Transverse colon (tissue), 4 donors: ENCODE data around the gene PDZD8. TPM values are rescaled to one million over a fixed set of nuclear protein-coding genes. Genes with fewer than 3 reads are reported as not detected.

Experiments used
- DNase-seq: peaks from one replicate; pipeline ENCODE4 v3.0.0-alpha.2; 2019
- H3K27ac ChIP-seq, 4 donors: fragments of 200-600 bp; sonication (generic); 2 replicates each; pipeline ENCODE4 v1.5.1; 2016 to 2018; ENCODE audit warnings: inconsistent platforms in 4 of 4
- H3K27me3 ChIP-seq: fragments of 200-600 bp; sonication (generic); 2 replicates; pipeline ENCODE4 v1.5.1; 2017; ENCODE audit warnings: inconsistent platforms
- H3K36me3 ChIP-seq, 4 donors: fragments of 200-600 bp; sonication (generic); 2 replicates each; pipeline ENCODE4 v1.5.1; 2017 to 2019; ENCODE audit warnings: inconsistent platforms in 4 of 4
- H3K4me1 ChIP-seq, 4 donors: fragments of 200-600 bp; sonication (generic); 2 replicates each; pipeline ENCODE4 v1.5.1; 2017 to 2020; ENCODE audit warnings: inconsistent platforms in 4 of 4
- H3K4me3 ChIP-seq, 4 donors: fragments of 200-600 bp; sonication (generic); 1 replicate in 1 of 4; 2 replicates in 3 of 4; pipeline versions ENCODE4 v1.5.1 to v1.6.1; 2017 to 2019; ENCODE audit warnings: inconsistent platforms in 4 of 4
- H3K9me3 ChIP-seq, 2 donors: fragments of 200-600 bp; sonication (generic); 2 replicates each; pipeline ENCODE4 v1.5.1; 2017 to 2019; ENCODE audit warnings: inconsistent platforms in 2 of 2
- CTCF ChIP-seq, 5 experiments: fragments of 200-600 bp in 3 of 5; fragments of 450-650 bp in 2 of 5; sonication (generic) in 3 of 5; IDR thresholded peaks; 1 replicate in 2 of 5; 2 replicates in 3 of 5; pipeline ENCODE4 v1.5.1; 2016 to 2017; ENCODE audit warnings: antibody characterized with exemption in 5 of 5, inconsistent platforms in 3 of 5, mild to moderate bottlenecking in 2 of 5, moderate library complexity in 1 of 5
- EP300 ChIP-seq: sonication (generic); formaldehyde crosslinking; IDR thresholded peaks from one replicate; pipeline ENCODE4 v1.6.1; 2017; ENCODE audit warnings: antibody characterized with exemption, low read depth
- POLR2A ChIP-seq: fragments of 450-650 bp; IDR thresholded peaks from one replicate; pipeline ENCODE4 v1.6.1; 2016; ENCODE audit warnings: antibody characterized with exemption, mild to moderate bottlenecking, moderate library complexity
- POLR2AphosphoS5 ChIP-seq, 3 donors: sonication (generic); formaldehyde crosslinking; IDR thresholded peaks; one replicate each; pipeline ENCODE4 v1.6.1; 2016; ENCODE audit warnings: antibody characterized with exemption in 3 of 3
- WGBS, 2 donors: methylation state at CpG; one replicate each; pipeline ENCODE4 v1.1.5; 2018; ENCODE audit warnings: low coverage in 1 of 2; 5-methylcytosine and 5-hydroxymethylcytosine counted together
- in situ Hi-C, 4 donors: fragments of 200-750 bp; cut with MboI; loops; one replicate each; pipeline versions ENCODE4 v1.15.0 to v1.15.1; 2017; ENCODE audit warnings: low sequenced_read_pairs in 3 of 4, low pct_ligation_motif_present in 1 of 4, low pct_unique_long_range_greater_than_20kb in 1 of 4
- intact Hi-C: fragments of 100-400 bp; cut with DNase I; formaldehyde crosslinking; loops from one replicate; pipeline ENCODE4 v1.15.1; 2023; ENCODE audit warnings: low total_unique reads
- total RNA-seq, 4 donors: library from RNA; depleted of rRNA; stranded (reverse); fragments of >200 nt; gene quantifications; one replicate each; pipeline ENCODE4 v1.1.0, GENCODE V29; 2016

Gene PDZD8
- total RNA-seq, 4 donors from 2014 or later: 36.7 to 48.6 (median 40.9) TPM

- H3K9me3 ChIP-seq: no peaks in the 10 kb centered on the region
- H3K36me3 ChIP-seq: no peaks in the 10 kb centered on the region
- in situ Hi-C loops (no loop called here), intact Hi-C loops (no loop called here)
- DNase-seq: no peak
- 58 to 67% methylated on average over 3 of the region's 3 CpGs for WGBS, 2 donors
- H3K27me3 ChIP-seq: no peaks in the 10 kb centered on the region
- H3K4me1 ChIP-seq: peaks cover 5 to 75% (median 49%) of the 10 kb centered on the region in 4 donors
- TF ChIP-seq POLR2A (no peak), CTCF (IDR thresholded peaks at IDR 0.05) (peak in 1 of 5 experiments; percentile 19)
- peak overlapping the region; percentile 11 to 62 (median 46) for H3K27ac ChIP-seq
- H3K4me3 ChIP-seq: no peak overlapping the region
Measured at GRCh38 chr10:117346574-117346973, 28.7 kb downstream of the PDZD8 start.

GRCh38 chr10:117345143-117345542, 30.1 kb downstream of the PDZD8 start:
- intact Hi-C loops (no loop called here), in situ Hi-C loops (no loop called here)
- peak overlapping the region; percentile 19 to 62 (median 32) for H3K27ac ChIP-seq
- no peaks in the 10 kb centered on the region for H3K36me3 ChIP-seq
- TF ChIP-seq POLR2A (no peak), EP300 (no peak), CTCF (IDR thresholded peaks at IDR 0.05) (no peak), POLR2AphosphoS5 (IDR thresholded peaks at IDR 0.05) (no peak)
- peaks cover 10 to 78% (median 48%) of the 10 kb centered on the region in 4 donors for H3K4me1 ChIP-seq
- no peak for DNase-seq
- H3K4me3 ChIP-seq: no peak overlapping the region
- no peaks in the 10 kb centered on the region for H3K27me3 ChIP-seq
- no peaks in the 10 kb centered on the region for H3K9me3 ChIP-seq

- Histone ChIP-seq H3K27me3 (no peaks in the 10 kb centered on the region), H3K4me3 (no peak overlapping the region), H3K4me1 (peaks cover 12 to 59% (median 37%) of the 10 kb centered on the region in 4 donors), H3K27ac (no peak overlapping the region), H3K9me3 (no peaks in the 10 kb centered on the region), H3K36me3 (no peaks in the 10 kb centered on the region)
- 63 to 83% methylated on average over 3 to 5 of the region's 5 CpGs for WGBS, 2 donors
- no peak for DNase-seq
- in situ Hi-C loops (no loop called here), intact Hi-C loops (no loop called here)
- TF ChIP-seq CTCF (IDR thresholded peaks at IDR 0.05) (no peak), POLR2AphosphoS5 (IDR thresholded peaks at IDR 0.05) (no peak), EP300 (no peak), POLR2A (no peak)
Measured at GRCh38 chr10:117342641-117343040, 32.6 kb downstream of the PDZD8 start.

- WGBS, 2 donors: 85 to 88% methylated on average over 4 of the region's 4 CpGs
- Histone ChIP-seq H3K9me3 (no peaks in the 10 kb centered on the region), H3K4me3 (no peak overlapping the region), H3K4me1 (peaks cover 12 to 45% (median 26%) of the 10 kb centered on the region in 4 donors), H3K27me3 (no peaks in the 10 kb centered on the region), H3K36me3 (no peaks in the 10 kb centered on the region), H3K27ac (no peak overlapping the region)
- intact Hi-C loops: no loop called here
- in situ Hi-C loops: no loop called here
- DNase-seq: no peak
- TF ChIP-seq EP300 (no peak), CTCF (IDR thresholded peaks at IDR 0.05) (no peak), POLR2AphosphoS5 (IDR thresholded peaks at IDR 0.05) (no peak), POLR2A (no peak)
Measured at GRCh38 chr10:117341061-117341460, 34.2 kb downstream of the PDZD8 start.
